Esophagus (tissue), 2 donors: ENCODE data around the gene ADARB1. TPM values are rescaled to one million over a fixed set of nuclear protein-coding genes. Genes with fewer than 3 reads are reported as not detected.

ENCODE experiments used
- H3K27ac ChIP-seq, 2 donors: one replicate each; pipeline ENCODE4 v1.5.1; 2013; ENCODE audit warnings: low read depth in 2 of 2, mild to moderate bottlenecking in 2 of 2, inconsistent platforms in 1 of 2, low read length in 1 of 2, moderate library complexity in 1 of 2
- H3K27me3 ChIP-seq, 2 donors: one replicate each; pipeline ENCODE4 v1.6.1; 2013; ENCODE audit warnings: low read length in 2 of 2, control low read depth in 1 of 2, mild to moderate bottlenecking in 1 of 2; ENCODE audit not compliant: insufficient read depth in 2 of 2, control insufficient read depth in 1 of 2
- H3K36me3 ChIP-seq, 2 donors: one replicate each; pipeline ENCODE4 v1.6.1; 2013; ENCODE audit warnings: low read length in 1 of 2; ENCODE audit not compliant: control insufficient read depth in 2 of 2, insufficient read depth in 2 of 2
- H3K4me1 ChIP-seq, 2 donors: one replicate each; pipeline ENCODE4 v1.6.1; 2013; ENCODE audit warnings: low read length in 1 of 2; ENCODE audit not compliant: control insufficient read depth in 2 of 2, insufficient read depth in 2 of 2
- H3K4me3 ChIP-seq, 2 donors: one replicate each; pipeline ENCODE4 v1.5.1; 2013; ENCODE audit warnings: low read length in 2 of 2, mild to moderate bottlenecking in 2 of 2, low read depth in 1 of 2, moderate library complexity in 1 of 2
- H3K9me3 ChIP-seq, 2 donors: one replicate each; pipeline ENCODE4 v1.6.1; 2013; ENCODE audit warnings: mild to moderate bottlenecking in 2 of 2, low read depth in 1 of 2, low read length in 1 of 2, moderate library complexity in 1 of 2; ENCODE audit not compliant: control insufficient read depth in 2 of 2, insufficient read depth in 1 of 2
- WGBS, 2 donors: extraction: QIAGEN DNeasy Blood & Tissue Kit; methylation state at CpG; one replicate each; pipeline ENCODE4 v1.1.7; 2013; 5-methylcytosine and 5-hydroxymethylcytosine counted together
- polyA plus RNA-seq, 2 donors: library from polyadenylated mRNA; stranded (reverse); fragments of 200-250 nt; gene quantifications; one replicate each; pipeline ENCODE4 v1.2.3, GENCODE V29; 2013
- donor health status: healthy with polysubstance abuse.
- donor health status: Bipolar disorder and iron deficiency.

Gene ADARB1
- polyA plus RNA-seq, 2 donors: 4.7 to 7.9 TPM

GRCh38 chr21:45081636-45082035, 7.3 kb downstream of the ADARB1 start:
- Histone ChIP-seq H3K4me1 (no peaks in the 10 kb centered on the region), H3K9me3 (no peaks in the 10 kb centered on the region), H3K36me3 (peaks cover 3 to 4% of the 10 kb centered on the region in 2 donors), H3K27me3 (no peaks in the 10 kb centered on the region), H3K27ac (peak overlapping the region in 1 of 2 donors; percentile 44), H3K4me3 (no peak overlapping the region)
- 93 to 94% methylated on average over 4 of the region's 4 CpGs for WGBS, 2 donors

GRCh38 chr21:45082736-45083135, 8.4 kb downstream of the ADARB1 start:
- no peak overlapping the region for H3K4me3 ChIP-seq
- H3K27me3 ChIP-seq: no peaks in the 10 kb centered on the region
- 84 to 85% methylated on average over 4 of the region's 4 CpGs for WGBS, 2 donors
- H3K36me3 ChIP-seq: peaks cover 3 to 4% of the 10 kb centered on the region in 2 donors
- no peak overlapping the region for H3K27ac ChIP-seq
- peaks cover 0 to 3% of the 10 kb centered on the region in 2 donors for H3K4me1 ChIP-seq
- H3K9me3 ChIP-seq: no peaks in the 10 kb centered on the region

- H3K9me3 ChIP-seq: no peaks in the 10 kb centered on the region
- no peaks in the 10 kb centered on the region for H3K27me3 ChIP-seq
- no peak overlapping the region for H3K4me3 ChIP-seq
- peaks cover 0 to 3% of the 10 kb centered on the region in 2 donors for H3K4me1 ChIP-seq
- 85 to 86% methylated on average over 7 of the region's 7 CpGs for WGBS, 2 donors
- peaks cover 3 to 4% of the 10 kb centered on the region in 2 donors for H3K36me3 ChIP-seq
- H3K27ac ChIP-seq: no peak overlapping the region
Observed at GRCh38 chr21:45084121-45084520, 9.7 kb downstream of the ADARB1 start.

- Histone ChIP-seq H3K27ac (no peak overlapping the region), H3K4me3 (no peak overlapping the region), H3K4me1 (peaks cover 0 to 3% of the 10 kb centered on the region in 2 donors), H3K36me3 (peaks cover 3 to 4% of the 10 kb centered on the region in 2 donors), H3K27me3 (no peaks in the 10 kb centered on the region), H3K9me3 (no peaks in the 10 kb centered on the region)
- 84 to 86% methylated on average over 13 of the region's 13 CpGs for WGBS, 2 donors
Observed at GRCh38 chr21:45084881-45085536, 10.6 kb downstream of the ADARB1 start.

- H3K4me1 ChIP-seq: peaks cover 0 to 3% of the 10 kb centered on the region in 2 donors
- no peak overlapping the region for H3K4me3 ChIP-seq
- H3K9me3 ChIP-seq: no peaks in the 10 kb centered on the region
- no peaks in the 10 kb centered on the region for H3K27me3 ChIP-seq
- H3K27ac ChIP-seq: no peak overlapping the region
- H3K36me3 ChIP-seq: peaks cover 3 to 4% of the 10 kb centered on the region in 2 donors
- WGBS, 2 donors: 70 to 84% methylated on average over 6 of the region's 6 CpGs
Observed at GRCh38 chr21:45085700-45086099, 11.3 kb downstream of the ADARB1 start.

- H3K4me1 ChIP-seq: peaks cover 0 to 3% of the 10 kb centered on the region in 2 donors
- H3K27ac ChIP-seq: no peak overlapping the region
- no peaks in the 10 kb centered on the region for H3K27me3 ChIP-seq
- H3K4me3 ChIP-seq: no peak overlapping the region
- H3K36me3 ChIP-seq: peaks cover 3% of the 10 kb centered on the region in 2 donors
- no peaks in the 10 kb centered on the region for H3K9me3 ChIP-seq
- WGBS, 2 donors: 91 to 93% methylated on average over 15 of the region's 15 CpGs
Observed at GRCh38 chr21:45086337-45086958, 12.1 kb downstream of the ADARB1 start.

- no peak overlapping the region for H3K4me3 ChIP-seq
- H3K4me1 ChIP-seq: peaks cover 0 to 3% of the 10 kb centered on the region in 2 donors
- no peaks in the 10 kb centered on the region for H3K9me3 ChIP-seq
- H3K36me3 ChIP-seq: no peaks in the 10 kb centered on the region
- no peak overlapping the region for H3K27ac ChIP-seq
- H3K27me3 ChIP-seq: no peaks in the 10 kb centered on the region
- 70 to 79% methylated on average over 10 of the region's 10 CpGs for WGBS, 2 donors
Observed at GRCh38 chr21:45087022-45087823, 12.8 kb downstream of the ADARB1 start.

- H3K4me1 ChIP-seq: peaks cover 2 to 5% of the 10 kb centered on the region in 2 donors
- H3K9me3 ChIP-seq: no peaks in the 10 kb centered on the region
- no peak overlapping the region for H3K4me3 ChIP-seq
- H3K27ac ChIP-seq: no peak overlapping the region
- H3K27me3 ChIP-seq: no peaks in the 10 kb centered on the region
- no peaks in the 10 kb centered on the region for H3K36me3 ChIP-seq
- WGBS, 2 donors: 93 to 98% methylated on average over 4 of the region's 4 CpGs
Observed at GRCh38 chr21:45088116-45088515, 13.7 kb downstream of the ADARB1 start.

- Histone ChIP-seq H3K36me3 (no peaks in the 10 kb centered on the region), H3K27ac (no peak overlapping the region), H3K4me3 (no peak overlapping the region), H3K9me3 (no peaks in the 10 kb centered on the region), H3K4me1 (peaks cover 4 to 5% of the 10 kb centered on the region in 2 donors), H3K27me3 (no peaks in the 10 kb centered on the region)
- 92% methylated on average over 8 of the region's 8 CpGs for WGBS, 2 donors
Observed at GRCh38 chr21:45088729-45089128, 14.3 kb downstream of the ADARB1 start.
